HG03066 (cell line): ENCODE measurements around the gene SLC26A4.
"Not testable (repeated sequence)": the region's sequence is repeated elsewhere in the genome, so short reads cannot be mapped to it uniquely, and the experiment has no call there.

Source experiments
- ATAC-seq: cut with Tn5 transposase; IDR thresholded peaks from one replicate; pipeline ENCODE4 v1.9.1; 2021; ENCODE audit warnings: low read depth; ENCODE audit not compliant: unreplicated experiment

SLC26A4 gene

GRCh38 chr7:107660381-107661080, at the start of gene SLC26A4:
SLC26A4 (plus strand) TSS chr7:107660828; CDS start chr7:107661642, 814 bp downstream.
- ATAC-seq: no peak

- ATAC-seq: no peak
These were observed 47.2 kb upstream of the SLC26A4 start for GRCh38 chr7:107613439-107613838.

GRCh38 chr7:107613948-107614347, 46.7 kb upstream of the SLC26A4 start:
- ATAC-seq: no peak

GRCh38 chr7:107614425-107614824, 46.2 kb upstream of the SLC26A4 start:
- no peak for ATAC-seq

GRCh38 chr7:107615910-107616680, 44.5 kb upstream of the SLC26A4 start:
- no peak for ATAC-seq

- ATAC-seq: no peak
These were observed 38.2 kb upstream of the SLC26A4 start for GRCh38 chr7:107622429-107622828.

- no peak for ATAC-seq
These were observed 37.7 kb upstream of the SLC26A4 start for GRCh38 chr7:107622894-107623293.

GRCh38 chr7:107627002-107627401, 33.6 kb upstream of the SLC26A4 start:
- ATAC-seq: no peak

- no peak for ATAC-seq
These were observed 32.1 kb upstream of the SLC26A4 start for GRCh38 chr7:107628461-107629064.

- no peak for ATAC-seq
These were observed 30.3 kb upstream of the SLC26A4 start for GRCh38 chr7:107630342-107630741.

- no peak for ATAC-seq
These were observed 28.8 kb upstream of the SLC26A4 start for GRCh38 chr7:107631588-107632491.

- no peak for ATAC-seq
These were observed 28.1 kb upstream of the SLC26A4 start for GRCh38 chr7:107632492-107632865.

- peak; percentile 91 for ATAC-seq
These were observed 22.0 kb upstream of the SLC26A4 start for GRCh38 chr7:107638594-107638993.

GRCh38 chr7:107639070-107639469, 21.6 kb upstream of the SLC26A4 start:
- not testable (repeated sequence) for ATAC-seq

GRCh38 chr7:107641676-107642075, 19.0 kb upstream of the SLC26A4 start:
- no peak for ATAC-seq

GRCh38 chr7:107642501-107642900, 18.1 kb upstream of the SLC26A4 start:
- ATAC-seq: no peak

GRCh38 chr7:107643407-107643806, 17.2 kb upstream of the SLC26A4 start:
- ATAC-seq: no peak

GRCh38 chr7:107643938-107644308, 16.7 kb upstream of the SLC26A4 start:
- no peak for ATAC-seq

- no peak for ATAC-seq
These were observed 16.2 kb upstream of the SLC26A4 start for GRCh38 chr7:107644309-107644974.

GRCh38 chr7:107652642-107653041, 8.0 kb upstream of the SLC26A4 start:
- ATAC-seq: no peak
